ENCODE data around the gene SLC2A11. TPM values are rescaled to one million over a fixed set of nuclear protein-coding genes. Genes with fewer than 3 reads are reported as not detected.

Gene SLC2A11
- total RNA-seq, 1 experiment from 2014 or later: 4.9 TPM

DNA sequence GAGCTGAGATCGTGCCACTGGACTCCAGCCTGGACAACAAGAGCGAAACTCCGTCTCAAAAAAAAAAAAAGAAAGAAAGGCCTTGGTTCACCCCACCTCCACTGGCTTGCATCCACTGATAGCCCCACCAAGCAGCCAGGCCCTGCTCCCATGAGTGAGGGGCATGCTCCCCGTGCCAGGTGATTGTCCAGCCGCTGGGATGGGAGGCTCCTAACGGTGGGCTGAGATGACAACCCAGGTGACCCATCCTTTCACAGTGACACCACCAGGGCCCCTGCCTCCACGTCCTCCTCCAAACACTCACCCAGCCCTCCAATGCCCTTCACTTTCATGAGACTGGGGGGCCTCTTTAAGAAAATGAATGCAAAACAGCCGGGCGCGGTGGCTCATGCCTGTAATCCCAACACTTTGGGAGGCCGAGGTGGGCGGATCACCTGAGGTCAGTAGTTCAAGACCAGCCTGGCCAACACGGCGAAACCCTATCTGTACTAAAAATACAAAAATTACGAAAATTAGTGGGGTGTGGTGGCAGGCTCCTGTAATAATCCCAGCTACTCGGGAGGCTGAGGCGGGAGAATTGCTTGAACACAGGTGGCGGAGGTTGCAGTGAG lies 10.3 kb upstream of the SLC2A11 start:
- Histone ChIP-seq H3K4me1 (ENCODE audit: insufficient read depth, low read length, poor library complexity, severe bottlenecking) (peaks cover 4% of the 10 kb centered on the region), H3K27me3 (replicated peaks; ENCODE audit: insufficient read depth, low read depth, low read length, poor library complexity) (no peaks in the 10 kb centered on the region), H3K27ac (ENCODE audit: low read depth, low read length, poor library complexity, severe bottlenecking) (no peak overlapping the region), H3K36me3 (ENCODE audit: insufficient read depth, low read length, poor library complexity, severe bottlenecking) (no peaks in the 10 kb centered on the region), H3K4me3 (ENCODE audit: low read depth, low read length, poor library complexity, severe bottlenecking) (no peak overlapping the region), H3K9me3 (ENCODE audit: low read depth, low read length, poor library complexity, severe bottlenecking) (no peaks in the 10 kb centered on the region)
- no peak for DNase-seq (ENCODE audit: low spot score)
- BruUV-seq (replicated peaks): no TSS peak
- POLR2A ChIA-PET (ENCODE audit: low non-redundant PET): no interaction called here
- intact Hi-C loops (cut with micrococcal nuclease; ENCODE audit: unreplicated experiment): loop anchor here (5.0 kb wide), 2 partner anchors 80 to 305 kb away; partner anchors contain the start of gene CHCHD10
- CTCF ChIA-PET: no interaction called here
- no peak for TF ChIP-seq EZH2 (IDR thresholded peaks at IDR 0.05; ENCODE audit: borderline replicate concordance, low read depth, low read length, poor library complexity, severe bottlenecking)
- no peak for TF ChIP-seq CTCF (conservative IDR thresholded peaks at IDR 0.05; ENCODE audit: low read depth, low read length)

DNA sequence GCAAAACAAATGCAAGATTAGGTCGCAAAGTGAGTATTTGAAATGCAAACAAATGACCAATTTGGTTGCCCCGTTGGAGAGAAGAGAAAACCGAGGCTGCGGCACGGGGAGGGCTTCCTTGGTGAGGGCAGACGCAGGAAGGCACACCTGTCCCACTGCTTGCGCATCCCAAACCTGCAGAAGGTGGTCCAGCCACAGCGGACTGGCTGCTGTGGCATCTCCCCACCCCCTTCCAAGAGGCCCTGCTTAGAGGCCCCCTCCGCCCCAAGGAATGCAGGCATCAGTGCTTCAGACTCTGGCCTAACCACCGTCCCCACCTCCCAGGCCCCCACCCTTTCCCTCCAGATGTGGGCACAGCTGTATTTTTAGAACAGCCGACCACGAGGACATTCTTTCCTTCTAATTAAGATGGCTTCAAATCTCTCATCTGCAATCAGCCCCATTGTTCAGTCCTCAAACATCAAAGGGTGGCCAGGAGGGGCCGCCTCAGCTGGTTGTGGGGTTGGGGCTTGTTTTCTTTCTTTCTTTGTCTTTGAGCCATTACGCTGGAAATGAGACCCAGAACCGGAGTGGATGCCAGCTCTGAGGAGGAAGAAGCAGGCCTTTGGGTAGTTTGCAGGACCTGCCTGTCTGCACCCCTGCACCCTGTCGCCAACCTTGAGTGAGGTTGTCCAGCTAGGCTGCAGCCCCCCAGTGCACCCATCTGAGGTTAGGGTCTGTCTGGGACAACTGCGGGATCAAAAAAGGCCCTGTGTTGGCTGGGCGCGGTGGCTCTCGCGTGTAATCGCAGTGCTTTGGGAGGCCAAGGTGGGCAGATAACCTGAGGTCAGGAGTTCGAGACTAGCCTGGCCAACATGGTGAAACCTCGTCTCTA lies 9.4 kb upstream of the SLC2A11 start:
- BruUV-seq (replicated peaks): no TSS peak
- H3K36me3 ChIP-seq (ENCODE audit: insufficient read depth, low read length, poor library complexity, severe bottlenecking): no peaks in the 10 kb centered on the region
- no peaks in the 10 kb centered on the region for H3K9me3 ChIP-seq (ENCODE audit: low read depth, low read length, poor library complexity, severe bottlenecking)
- H3K27me3 ChIP-seq (replicated peaks; ENCODE audit: insufficient read depth, low read depth, low read length, poor library complexity): no peaks in the 10 kb centered on the region
- peaks cover 4% of the 10 kb centered on the region for H3K4me1 ChIP-seq (ENCODE audit: insufficient read depth, low read length, poor library complexity, severe bottlenecking)
- ChIA-PET CTCF (no interaction called here), POLR2A (ENCODE audit: low non-redundant PET) (no interaction called here)
- intact Hi-C loops (cut with micrococcal nuclease; ENCODE audit: unreplicated experiment): loop anchor here (5.0 kb wide), 2 partner anchors 81 to 306 kb away; partner anchors contain the start of gene CHCHD10
- DNase-seq (ENCODE audit: low spot score): no peak
- no peak overlapping the region for H3K4me3 ChIP-seq (ENCODE audit: low read depth, low read length, poor library complexity, severe bottlenecking)
- TF ChIP-seq EZH2 (IDR thresholded peaks at IDR 0.05; ENCODE audit: borderline replicate concordance, low read depth, low read length, poor library complexity, severe bottlenecking) (no peak), CTCF (conservative IDR thresholded peaks at IDR 0.05; ENCODE audit: low read depth, low read length) (no peak)
- no peak overlapping the region for H3K27ac ChIP-seq (ENCODE audit: low read depth, low read length, poor library complexity, severe bottlenecking)

GRCh38 chr22:23849009-23850006 lies 8.4 kb upstream of the SLC2A11 start:
- POLR2A ChIA-PET (ENCODE audit: low non-redundant PET): no interaction called here

More at GRCh38 chr22:23849009-23850006, 8.4 kb upstream of the SLC2A11 start:
- H3K27ac ChIP-seq (ENCODE audit: low read depth, low read length, poor library complexity, severe bottlenecking): no peak overlapping the region
- peak; percentile 91 for DNase-seq (ENCODE audit: low spot score)
- peak overlapping the region; percentile 19 for H3K4me3 ChIP-seq (ENCODE audit: low read depth, low read length, poor library complexity, severe bottlenecking)
- H3K36me3 ChIP-seq (ENCODE audit: insufficient read depth, low read length, poor library complexity, severe bottlenecking): no peaks in the 10 kb centered on the region
- intact Hi-C loops (cut with micrococcal nuclease; ENCODE audit: unreplicated experiment): loop anchor here (5.0 kb wide), 2 partner anchors 82 to 307 kb away; partner anchors contain the start of gene CHCHD10
- BruUV-seq (replicated peaks): no TSS peak
- no peaks in the 10 kb centered on the region for H3K9me3 ChIP-seq (ENCODE audit: low read depth, low read length, poor library complexity, severe bottlenecking)
- CTCF ChIA-PET: interaction anchor here (0.5 to 1.3 kb wide), 15 partner anchors 9 to 549 kb away, joined by 3 to 14 read pairs (median 4); partner anchors contain the start of genes DRICH1 and SLC2A11
- peaks cover 4% of the 10 kb centered on the region for H3K4me1 ChIP-seq (ENCODE audit: insufficient read depth, low read length, poor library complexity, severe bottlenecking)
- H3K27me3 ChIP-seq (replicated peaks; ENCODE audit: insufficient read depth, low read depth, low read length, poor library complexity): no peaks in the 10 kb centered on the region
- TF ChIP-seq EZH2 (IDR thresholded peaks at IDR 0.05; ENCODE audit: borderline replicate concordance, low read depth, low read length, poor library complexity, severe bottlenecking): no peak
- peak; percentile 98 for TF ChIP-seq CTCF (conservative IDR thresholded peaks at IDR 0.05; ENCODE audit: low read depth, low read length)
